Mesothelial cell of epicardium (in vitro differentiated cells): ENCODE results near the gene MLPH. TPM values are rescaled to one million over a fixed set of nuclear protein-coding genes. Genes with fewer than 3 reads are reported as not detected.

Source experiments
- DNase-seq, 2 experiments: peaks; one replicate each; pipeline ENCODE4 v3.0.0; 2021; ENCODE audit warnings: low spot score in 2 of 2; ENCODE audit not compliant: unreplicated experiment in 2 of 2
- H3K27ac Mint-ChIP-seq: 2 replicates; pipeline ENCODE4 v1.8.0; 2021; ENCODE audit warnings: mixed read lengths
- H3K27me3 Mint-ChIP-seq: 2 replicates; pipeline ENCODE4 v1.8.0; 2021; ENCODE audit warnings: low read depth, mixed read lengths
- H3K36me3 Mint-ChIP-seq: 2 replicates; pipeline ENCODE4 v1.8.0; 2021; ENCODE audit warnings: mixed read lengths
- H3K4me1 Mint-ChIP-seq: 2 replicates; pipeline ENCODE4 v1.8.0; 2021; ENCODE audit warnings: mixed read lengths
- H3K4me3 Mint-ChIP-seq: 2 replicates; pipeline ENCODE4 v1.8.0; 2021; ENCODE audit warnings: mild to moderate bottlenecking, moderate library complexity, mixed read lengths
- H3K9me3 Mint-ChIP-seq: 2 replicates; pipeline ENCODE4 v1.8.0; 2021; ENCODE audit warnings: mixed read lengths
- total RNA-seq: library from RNA; stranded (reverse); gene quantifications from 3 replicates; pipeline ENCODE4 v1.2.1, GENCODE V29; 2021
- TF ChIP-seq, protein P1 (sequence below): fragments of 200-600 bp; sonication (generic); IDR thresholded peaks from one replicate; pipeline ENCODE4 v1.5.0; 2021; ENCODE audit warnings: antibody characterized with exemption; ENCODE audit not compliant: unreplicated experiment

MLPH gene, protein sequence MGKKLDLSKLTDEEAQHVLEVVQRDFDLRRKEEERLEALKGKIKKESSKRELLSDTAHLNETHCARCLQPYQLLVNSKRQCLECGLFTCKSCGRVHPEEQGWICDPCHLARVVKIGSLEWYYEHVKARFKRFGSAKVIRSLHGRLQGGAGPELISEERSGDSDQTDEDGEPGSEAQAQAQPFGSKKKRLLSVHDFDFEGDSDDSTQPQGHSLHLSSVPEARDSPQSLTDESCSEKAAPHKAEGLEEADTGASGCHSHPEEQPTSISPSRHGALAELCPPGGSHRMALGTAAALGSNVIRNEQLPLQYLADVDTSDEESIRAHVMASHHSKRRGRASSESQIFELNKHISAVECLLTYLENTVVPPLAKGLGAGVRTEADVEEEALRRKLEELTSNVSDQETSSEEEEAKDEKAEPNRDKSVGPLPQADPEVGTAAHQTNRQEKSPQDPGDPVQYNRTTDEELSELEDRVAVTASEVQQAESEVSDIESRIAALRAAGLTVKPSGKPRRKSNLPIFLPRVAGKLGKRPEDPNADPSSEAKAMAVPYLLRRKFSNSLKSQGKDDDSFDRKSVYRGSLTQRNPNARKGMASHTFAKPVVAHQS
- total RNA-seq, result 6.1 to 7.7 TPM (median 7.5 TPM) in 3 replicates

DNA sequence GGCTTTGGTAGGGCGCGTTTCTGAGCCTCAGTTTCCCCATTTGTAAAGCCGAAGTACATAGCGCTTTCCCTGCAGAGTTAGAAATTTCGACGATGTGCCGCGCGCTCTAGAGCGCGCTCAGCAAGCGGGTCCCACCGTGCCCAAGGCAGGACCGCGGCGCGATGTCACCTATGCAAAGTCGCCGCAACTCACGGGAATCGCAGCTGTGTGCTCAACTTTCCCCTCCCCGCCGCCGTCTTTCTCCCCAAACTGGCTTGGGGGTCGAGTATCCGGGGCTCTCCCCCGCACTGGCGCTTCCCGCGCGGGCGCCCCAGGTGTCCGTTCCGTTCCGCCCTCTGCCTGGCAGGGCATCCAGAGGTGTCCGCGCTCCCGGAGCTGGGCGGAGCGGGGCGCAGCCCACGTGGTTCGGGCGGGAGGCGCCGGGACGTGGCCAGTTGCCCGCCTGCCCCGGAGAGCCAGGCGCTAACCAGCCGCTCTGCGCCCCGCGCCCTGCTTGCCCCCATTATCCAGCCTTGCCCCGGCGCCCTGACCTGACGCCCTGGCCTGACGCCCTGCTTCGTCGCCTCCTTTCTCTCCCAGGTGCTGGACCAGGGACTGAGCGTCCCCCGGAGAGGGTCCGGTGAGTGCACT is at the start of gene MLPH:
Gene MLPH (plus strand): TSS at position 433 of the 630 bp plus-strand sequence. CDS start 6,176 bp downstream, outside the sequence.
- peaks cover 45% of the 10 kb centered on the region for H3K27me3 Mint-ChIP-seq
- peaks cover 13% of the 10 kb centered on the region for H3K36me3 Mint-ChIP-seq
- peak within 1 kb of the TSS; percentile 30 for H3K27ac Mint-ChIP-seq
- H3K4me1 Mint-ChIP-seq, result peaks cover 29% of the 10 kb centered on the region
- no peak for DNase-seq
- peaks cover 14% of the 10 kb centered on the region for H3K9me3 Mint-ChIP-seq
- TF ChIP-seq, protein P1, sequence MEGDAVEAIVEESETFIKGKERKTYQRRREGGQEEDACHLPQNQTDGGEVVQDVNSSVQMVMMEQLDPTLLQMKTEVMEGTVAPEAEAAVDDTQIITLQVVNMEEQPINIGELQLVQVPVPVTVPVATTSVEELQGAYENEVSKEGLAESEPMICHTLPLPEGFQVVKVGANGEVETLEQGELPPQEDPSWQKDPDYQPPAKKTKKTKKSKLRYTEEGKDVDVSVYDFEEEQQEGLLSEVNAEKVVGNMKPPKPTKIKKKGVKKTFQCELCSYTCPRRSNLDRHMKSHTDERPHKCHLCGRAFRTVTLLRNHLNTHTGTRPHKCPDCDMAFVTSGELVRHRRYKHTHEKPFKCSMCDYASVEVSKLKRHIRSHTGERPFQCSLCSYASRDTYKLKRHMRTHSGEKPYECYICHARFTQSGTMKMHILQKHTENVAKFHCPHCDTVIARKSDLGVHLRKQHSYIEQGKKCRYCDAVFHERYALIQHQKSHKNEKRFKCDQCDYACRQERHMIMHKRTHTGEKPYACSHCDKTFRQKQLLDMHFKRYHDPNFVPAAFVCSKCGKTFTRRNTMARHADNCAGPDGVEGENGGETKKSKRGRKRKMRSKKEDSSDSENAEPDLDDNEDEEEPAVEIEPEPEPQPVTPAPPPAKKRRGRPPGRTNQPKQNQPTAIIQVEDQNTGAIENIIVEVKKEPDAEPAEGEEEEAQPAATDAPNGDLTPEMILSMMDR, result no peak
- H3K4me3 Mint-ChIP-seq, result peak within 1 kb of the TSS; percentile 69

- no peak for DNase-seq
- Mint-ChIP-seq H3K9me3 (no peaks in the 10 kb centered on the region), H3K4me1 (peaks cover 51% of the 10 kb centered on the region)
Observed at GRCh38 chr2:237437566-237437965, 49.5 kb upstream of the MLPH start.

GRCh38 chr2:237438080-237438940 is 48.7 kb upstream of the MLPH start:
- Mint-ChIP-seq H3K27ac (no peak overlapping the region), H3K27me3 (peaks cover 9% of the 10 kb centered on the region), H3K36me3 (no peaks in the 10 kb centered on the region), H3K9me3 (no peaks in the 10 kb centered on the region), H3K4me3 (no peak overlapping the region), H3K4me1 (peaks cover 48% of the 10 kb centered on the region)
- TF ChIP-seq, protein P1, result no peak
- DNase-seq, result no peak

More at GRCh38 chr2:237437566-237437965, 49.5 kb upstream of the MLPH start:
- Mint-ChIP-seq H3K27me3 (peaks cover 4% of the 10 kb centered on the region), H3K27ac (no peak overlapping the region), H3K36me3 (no peaks in the 10 kb centered on the region), H3K4me3 (no peak overlapping the region)
- TF ChIP-seq, protein P1, result no peak

- Mint-ChIP-seq H3K27ac (peak overlapping the region; percentile 75), H3K27me3 (peaks cover 9% of the 10 kb centered on the region), H3K4me1 (peaks cover 39% of the 10 kb centered on the region), H3K4me3 (no peak overlapping the region), H3K9me3 (no peaks in the 10 kb centered on the region), H3K36me3 (no peaks in the 10 kb centered on the region)
- TF ChIP-seq, protein P1, result no peak
- no peak for DNase-seq
Observed at GRCh38 chr2:237440819-237441281, 46.2 kb upstream of the MLPH start.
